Measurements from ENCODE around the gene EXOC3. TPM values are rescaled to one million over a fixed set of nuclear protein-coding genes. Genes with fewer than 3 reads are reported as not detected.

The EXOC3 gene
- polyA plus RNA-seq, 3 donors: 33.2 to 59.7 (median 53.8) TPM

- H3K4me3 Mint-ChIP-seq: no peak overlapping the region
- DNase-seq: no peak
- Histone ChIP-seq H3K36me3 (replicated peaks in 1 of 2; ENCODE audit: control insufficient read depth in 1 of 2, insufficient read depth in 2 of 2, low read length in 2 of 2) (no peaks in the 10 kb centered on the region), H3K9me3 (replicated peaks in 1 of 2; ENCODE audit: control insufficient read depth in 1 of 2, insufficient read depth in 1 of 2, low read length in 2 of 2) (no peaks in the 10 kb centered on the region), H3K79me2 (ENCODE audit: insufficient read depth, low read length) (peaks cover 4% of the 10 kb centered on the region), H3K27ac (ENCODE audit: low read depth in 1 of 2, low read length in 2 of 2) (no peak overlapping the region), H2AFZ (ENCODE audit: insufficient read depth, low read depth, low read length, poor library complexity, severe bottlenecking) (no peak overlapping the region), H3K27me3 (ENCODE audit: control insufficient read depth in 2 of 2, insufficient read depth in 2 of 2, low read length in 2 of 2) (no peaks in the 10 kb centered on the region), H3K4me1 (ENCODE audit: control insufficient read depth in 1 of 2, insufficient read depth in 2 of 2, low read length in 2 of 2) (peaks cover 28 to 30% of the 10 kb centered on the region in 2 donors), H3K4me2 (replicated peaks; ENCODE audit: extremely low read depth, low read length, poor library complexity, severe bottlenecking) (no peak overlapping the region), H3K4me3 (replicated peaks in 1 of 3; ENCODE audit: low read depth in 2 of 3, low read length in 3 of 3) (no peak overlapping the region), H4K20me1 (ENCODE audit: insufficient read depth, low read length) (peaks cover under 1% of the 10 kb centered on the region), H3K9ac (ENCODE audit: insufficient read depth, low read length, poor library complexity, severe bottlenecking) (no peak overlapping the region)
- H3K27ac Mint-ChIP-seq: no peak overlapping the region
- H3K27me3 Mint-ChIP-seq (ENCODE audit: low read depth in 3 of 3): peaks cover 0 to 3% (median 2%) of the 10 kb centered on the region in 3 donors
- intact Hi-C loops (cut with micrococcal nuclease): no loop called here
- 98% methylated on average over 14 of the region's 14 CpGs for WGBS (ENCODE audit: insufficient coverage)
- H3K36me3 Mint-ChIP-seq: no peaks in the 10 kb centered on the region
- peaks cover 22% of the 10 kb centered on the region for H3K4me1 Mint-ChIP-seq
- TF ChIP-seq CTCF (IDR thresholded peaks at IDR 0.05): no peak
- H3K9me3 Mint-ChIP-seq: no peaks in the 10 kb centered on the region
Observed at GRCh38 chr5:438481-438981, 4.4 kb upstream of the EXOC3 start.

DNA sequence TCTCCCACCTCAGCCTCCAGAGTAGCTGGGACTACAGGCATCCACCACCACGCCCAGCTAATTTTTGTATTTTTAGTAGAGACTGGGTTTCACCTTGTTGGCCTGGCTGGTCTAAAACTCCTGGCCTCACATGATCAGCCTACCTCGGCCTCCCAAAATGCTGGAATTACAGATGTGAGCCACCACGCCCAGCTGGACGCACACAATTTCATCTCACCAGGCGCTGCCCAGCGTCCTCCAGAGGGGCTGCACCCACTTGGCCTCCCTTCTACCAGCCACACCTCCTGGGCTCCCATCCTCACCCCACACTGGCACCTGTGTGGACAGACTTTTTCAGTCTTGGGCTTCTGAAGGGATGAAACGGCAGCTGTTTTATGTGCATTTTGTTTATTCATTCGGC is 3.8 kb upstream of the EXOC3 start:
- Histone ChIP-seq H4K20me1 (ENCODE audit: insufficient read depth, low read length) (peaks cover 7% of the 10 kb centered on the region), H3K9ac (ENCODE audit: insufficient read depth, low read length, poor library complexity, severe bottlenecking) (no peak overlapping the region), H3K9me3 (replicated peaks in 1 of 2; ENCODE audit: control insufficient read depth in 1 of 2, insufficient read depth in 1 of 2, low read length in 2 of 2) (no peaks in the 10 kb centered on the region), H2AFZ (ENCODE audit: insufficient read depth, low read depth, low read length, poor library complexity, severe bottlenecking) (no peak overlapping the region), H3K27me3 (ENCODE audit: control insufficient read depth in 2 of 2, insufficient read depth in 2 of 2, low read length in 2 of 2) (no peaks in the 10 kb centered on the region), H3K79me2 (ENCODE audit: insufficient read depth, low read length) (peaks cover 11% of the 10 kb centered on the region), H3K4me2 (replicated peaks; ENCODE audit: extremely low read depth, low read length, poor library complexity, severe bottlenecking) (no peak overlapping the region), H3K4me1 (ENCODE audit: control insufficient read depth in 1 of 2, insufficient read depth in 2 of 2, low read length in 2 of 2) (peaks cover 34 to 37% of the 10 kb centered on the region in 2 donors), H3K36me3 (replicated peaks in 1 of 2; ENCODE audit: control insufficient read depth in 1 of 2, insufficient read depth in 2 of 2, low read length in 2 of 2) (no peaks in the 10 kb centered on the region), H3K4me3 (replicated peaks in 1 of 3; ENCODE audit: low read depth in 2 of 3, low read length in 3 of 3) (no peak overlapping the region), H3K27ac (ENCODE audit: low read depth in 1 of 2, low read length in 2 of 2) (no peak overlapping the region)
- intact Hi-C loops (cut with micrococcal nuclease): no loop called here
- H3K27me3 Mint-ChIP-seq (ENCODE audit: low read depth in 3 of 3): peaks cover 0 to 3% (median 0%) of the 10 kb centered on the region in 3 donors
- WGBS (ENCODE audit: insufficient coverage): 95% methylated on average over 6 of the region's 8 CpGs
- peaks cover 28% of the 10 kb centered on the region for H3K4me1 Mint-ChIP-seq
- H3K36me3 Mint-ChIP-seq: peaks cover 0 to under 1% of the 10 kb centered on the region in 2 donors
- no peaks in the 10 kb centered on the region for H3K9me3 Mint-ChIP-seq
- no peak for TF ChIP-seq CTCF (IDR thresholded peaks at IDR 0.05)
- H3K27ac Mint-ChIP-seq: peak overlapping the region in 1 of 7 donors; percentile 38
- DNase-seq: no peak
- no peak overlapping the region for H3K4me3 Mint-ChIP-seq
